NCI-H146 treated with DMSO at 0.1 percent for 48 hours (cell line): ENCODE results near the gene THBD.

Experiments
- DNase-seq: peaks from one replicate; lab custom pipeline; 2025; ENCODE audit not compliant: unreplicated experiment; lab: John Stamatoyannopoulos, UW

The THBD gene

GRCh38 chr20:23049201-23050075 lies at the start of gene THBD:
THBD (minus strand) TSS chr20:23049672; CDS start chr20:23049504, 168 bp downstream.
- peak; percentile 49 for DNase-seq

GRCh38 chr20:23097636-23098580 lies 48.4 kb upstream of the THBD start:
- no peak for DNase-seq

- no peak for DNase-seq
Measured at GRCh38 chr20:23096986-23097520, 47.6 kb upstream of the THBD start.

- no peak for DNase-seq
Measured at GRCh38 chr20:23096097-23096496, 46.6 kb upstream of the THBD start.

- no peak for DNase-seq
Measured at GRCh38 chr20:23095499-23095898, 46.0 kb upstream of the THBD start.

GRCh38 chr20:23094927-23095326 lies 45.5 kb upstream of the THBD start:
- no peak for DNase-seq

GRCh38 chr20:23094213-23094896 lies 44.9 kb upstream of the THBD start:
- DNase-seq, result no peak

- no peak for DNase-seq
Measured at GRCh38 chr20:23093613-23094012, 44.1 kb upstream of the THBD start.

- DNase-seq, result no peak
Measured at GRCh38 chr20:23092861-23093495, 43.5 kb upstream of the THBD start.

GRCh38 chr20:23092384-23092756 lies 42.9 kb upstream of the THBD start:
- no peak for DNase-seq

GRCh38 chr20:23091721-23092383 lies 42.4 kb upstream of the THBD start:
- DNase-seq, result no peak

GRCh38 chr20:23090878-23091277 lies 41.4 kb upstream of the THBD start:
- no peak for DNase-seq

- DNase-seq, result no peak
Measured at GRCh38 chr20:23090147-23090546, 40.7 kb upstream of the THBD start.

GRCh38 chr20:23088866-23089265 lies 39.4 kb upstream of the THBD start:
- DNase-seq, result no peak

- no peak for DNase-seq
Measured at GRCh38 chr20:23087587-23088251, 38.2 kb upstream of the THBD start.

GRCh38 chr20:23086931-23087411 lies 37.5 kb upstream of the THBD start:
- no peak for DNase-seq

GRCh38 chr20:23086056-23086566 lies 36.6 kb upstream of the THBD start, which contains the start of gene CD93:
CD93 (minus strand) TSS chr20:23086324; CDS start chr20:23086192, 132 bp downstream.
- DNase-seq, result peak; percentile 63

- DNase-seq, result no peak
Measured at GRCh38 chr20:23085436-23086055, 36.1 kb upstream of the THBD start.
